IMR-90 (cell line): ENCODE data around the gene ADGRL3. TPM values are rescaled to one million over a fixed set of nuclear protein-coding genes. Genes with fewer than 3 reads are reported as not detected.

Experiments used
- ATAC-seq: fragments of 200-7000 bp; cut with Tn5 transposase; 2 replicates; pipeline ENCODE4 v1.9.1; 2020; ENCODE audit warnings: low read depth, mild to moderate bottlenecking, moderate library complexity
- BruUV-seq: library from RNA; stranded (reverse); fragments of 400-500 nt; replicated peaks from 2 replicates; lab custom pipeline; 2021; lab: Mats Ljungman, UMichigan
- CTCF ChIA-PET: fragments of 300-600 bp; formaldehyde crosslinking; extraction: SDS; loops from one replicate; lab custom pipeline; 2021; ENCODE audit warnings: antibody characterized with exemption; lab: Yijun Ruan, JAX
- POLR2A ChIA-PET: fragments of 300-600 bp; sonication (Branson Sonifier 250); formaldehyde crosslinking; loops from one replicate; lab custom pipeline; 2022; ENCODE audit warnings: antibody characterized with exemption; ENCODE audit not compliant: unreplicated experiment; lab: Charles Lee
- DNase-seq: peaks from one replicate; pipeline ENCODE4 v3.0.0; 2013
- H2AFZ ChIP-seq: replicated peaks from 2 replicates; pipeline ENCODE3; 2013; ENCODE audit warnings: low read length, mild to moderate bottlenecking; ENCODE audit not compliant: poor library complexity
- H2AK5ac ChIP-seq: 2 replicates; pipeline ENCODE4 v1.6.1; 2013; ENCODE audit warnings: low read depth, low read length, inconsistent platforms
- H2AK9ac ChIP-seq: replicated peaks from 2 replicates; pipeline ENCODE3; 2013; ENCODE audit warnings: mild to moderate bottlenecking, low read depth, low read length, moderate library complexity; ENCODE audit not compliant: poor library complexity
- H2BK120ac ChIP-seq: 2 replicates; pipeline ENCODE4 v1.6.1; 2013; ENCODE audit warnings: low read depth, low read length, inconsistent platforms
- H2BK15ac ChIP-seq: 3 replicates; pipeline ENCODE4 v1.6.1; 2013; ENCODE audit warnings: low read depth, low read length, inconsistent platforms
- H2BK20ac ChIP-seq: 2 replicates; pipeline ENCODE4 v1.6.1; 2013; ENCODE audit warnings: low read depth, mild to moderate bottlenecking, inconsistent platforms, low read length, moderate library complexity
- H2BK5ac ChIP-seq: 2 replicates; pipeline ENCODE4 v1.6.1; 2013; ENCODE audit warnings: mild to moderate bottlenecking, low read depth, low read length, inconsistent platforms; ENCODE audit not compliant: poor library complexity, severe bottlenecking
- H3K14ac ChIP-seq: replicated peaks from 2 replicates; pipeline ENCODE4 v1.6.1; 2013; ENCODE audit warnings: low read depth, low read length, inconsistent platforms
- H3K18ac ChIP-seq: 2 replicates; pipeline ENCODE4 v1.6.1; 2013; ENCODE audit warnings: low read depth, low read length, control low read depth
- H3K23ac ChIP-seq: 2 replicates; pipeline ENCODE4 v1.6.1; 2013; ENCODE audit warnings: low read depth, low read length, inconsistent platforms
- H3K27ac ChIP-seq: 2 replicates; pipeline ENCODE4 v1.5.1; 2013; ENCODE audit warnings: mild to moderate bottlenecking, control low read depth, low read length; ENCODE audit not compliant: insufficient read depth
- H3K27me3 ChIP-seq: 2 replicates; pipeline ENCODE4 v1.6.1; 2013; ENCODE audit warnings: low read length; ENCODE audit not compliant: control insufficient read depth, insufficient read depth
- H3K36me3 ChIP-seq: 2 replicates; pipeline ENCODE4 v1.6.1; 2013; ENCODE audit warnings: low read length, mixed read lengths; ENCODE audit not compliant: control insufficient read depth, insufficient read depth
- H3K4ac ChIP-seq: 2 replicates; pipeline ENCODE4 v1.6.1; 2013; ENCODE audit warnings: low read depth, low read length, inconsistent platforms
- H3K4me1 ChIP-seq: 2 replicates; pipeline ENCODE4 v1.6.1; 2013; ENCODE audit warnings: low read length, mixed read lengths; ENCODE audit not compliant: control insufficient read depth, insufficient read depth
- H3K4me2 ChIP-seq: 2 replicates; pipeline ENCODE4 v1.6.1; 2013; ENCODE audit warnings: low read depth, mild to moderate bottlenecking, control low read depth, low read length, moderate library complexity
- H3K4me3 ChIP-seq: 2 replicates; pipeline ENCODE4 v1.5.1; 2013; ENCODE audit warnings: low read depth, mild to moderate bottlenecking, control low read depth, low read length, moderate library complexity; ENCODE audit not compliant: insufficient read depth
- H3K56ac ChIP-seq: 2 replicates; pipeline ENCODE4 v1.6.1; 2013; ENCODE audit warnings: low read length, inconsistent platforms; ENCODE audit not compliant: insufficient read depth; ENCODE audit errors: extremely low read depth
- H3K79me1 ChIP-seq, 2 experiments: 2 replicates each; pipeline ENCODE4 v1.6.1; 2013; ENCODE audit warnings: low read length in 2 of 2, inconsistent platforms in 1 of 2, low read depth in 1 of 2
- H3K9ac ChIP-seq: 2 replicates; pipeline ENCODE4 v1.6.1; 2013; ENCODE audit warnings: low read depth, low read length, control low read depth
- H3K9me1 ChIP-seq: 2 replicates; pipeline ENCODE4 v1.6.1; 2013; ENCODE audit warnings: low read length, inconsistent platforms; ENCODE audit not compliant: insufficient read depth
- H3K9me3 ChIP-seq: 2 replicates; pipeline ENCODE4 v1.6.1; 2013; ENCODE audit warnings: low read length; ENCODE audit not compliant: control insufficient read depth, insufficient read depth
- H4K20me1 ChIP-seq: 2 replicates; pipeline ENCODE4 v1.6.1; 2013; ENCODE audit warnings: low read length, inconsistent platforms; ENCODE audit not compliant: insufficient read depth
- H4K5ac ChIP-seq: 2 replicates; pipeline ENCODE4 v1.6.1; 2013; ENCODE audit warnings: mild to moderate bottlenecking, low read depth, low read length, control low read depth
- H4K8ac ChIP-seq, 2 experiments: 2 replicates each; pipeline ENCODE4 v1.6.1; 2013; ENCODE audit warnings: low read depth in 2 of 2, low read length in 2 of 2, control low read depth in 1 of 2, inconsistent platforms in 1 of 2
- H4K91ac ChIP-seq: 2 replicates; pipeline ENCODE4 v1.6.1; 2013; ENCODE audit warnings: low read depth, low read length, inconsistent platforms; ENCODE audit not compliant: insufficient read depth
- FOS ChIP-seq: fragments of 150-350 bp; IDR thresholded peaks from 2 replicates; pipeline ENCODE4 v1.6.1; 2016; ENCODE audit warnings: low read depth, low read length
- MAFK ChIP-seq: IDR thresholded peaks from 2 replicates; pipeline ENCODE4 v1.6.1; 2012; ENCODE audit warnings: low read depth, low read length, improper control_type of control experiment
- NFE2L2 ChIP-seq: fragments of 150-350 bp; IDR thresholded peaks from 2 replicates; pipeline ENCODE4 v1.6.1; 2016; ENCODE audit warnings: low read depth, mild to moderate bottlenecking, low read length
- RAD21 ChIP-seq: IDR thresholded peaks from 2 replicates; pipeline ENCODE4 v1.6.1; 2012; ENCODE audit warnings: low read length, improper control_type of control experiment
- RFX5 ChIP-seq: IDR thresholded peaks from 2 replicates; pipeline ENCODE4 v1.8.0; 2012; ENCODE audit warnings: low read depth, mild to moderate bottlenecking, low read length, moderate library complexity
- SMC3 ChIP-seq: fragments of 150-350 bp; IDR thresholded peaks from 2 replicates; pipeline ENCODE4 v1.6.1; 2016; ENCODE audit warnings: low read depth, mild to moderate bottlenecking, antibody characterized with exemption, low read length, moderate library complexity
- WGBS, 2 experiments: methylation state at CpG; one replicate each; pipeline versions ENCODE4 v1.1.5 to v1.1.7; 2013; ENCODE audit warnings: missing lambda C conversion rate in 2 of 2; ENCODE audit not compliant: insufficient read length in 1 of 2; ENCODE audit errors: extremely low coverage in 2 of 2; 5-methylcytosine and 5-hydroxymethylcytosine counted together
- dilution Hi-C: fragments of 300-500 bp; cut with HindIII; formaldehyde crosslinking; loops from one replicate; pipeline ENCODE4 v1.14.3; 2018; ENCODE audit warnings: low sequenced_read_pairs; ENCODE audit not compliant: unreplicated experiment
- in situ Hi-C: fragments of 300-500 bp; cut with MboI; formaldehyde crosslinking; loops from 3 replicates; pipeline ENCODE4 v1.14.3; 2019; ENCODE audit warnings: low sequenced_read_pairs, inconsistent platforms, mixed read lengths
- intact Hi-C: fragments of 100-400 bp; cut with micrococcal nuclease; formaldehyde crosslinking; loops from 2 replicates; pipeline ENCODE4 v1.10.0; 2022
- polyA plus RNA-seq, 3 experiments: library from polyadenylated mRNA; depleted of rRNA; stranded (reverse); fragments of >200 nt; gene quantifications; 2 replicates each; pipeline ENCODE4 v1.2.3, GENCODE V29; 2012; ENCODE audit warnings: low replicate concordance in 1 of 3
- total RNA-seq: library from RNA; depleted of rRNA; stranded (reverse); fragments of >200 nt; gene quantifications from 2 replicates; pipeline ENCODE4 v1.2.3, GENCODE V29; 2012
- TF ChIP-seq, protein P1 (sequence below): fragments of 150-350 bp; IDR thresholded peaks from 2 replicates; pipeline ENCODE4 v1.6.1; 2016; ENCODE audit warnings: low read depth, mild to moderate bottlenecking, low read length, moderate library complexity, borderline replicate concordance
- TF ChIP-seq, protein P2 (sequence below): conservative IDR thresholded peaks from 2 replicates; pipeline ENCODE4 v1.5.1; 2012; ENCODE audit warnings: mild to moderate bottlenecking, low read depth, low read length, improper control_type of control experiment
- TF ChIP-seq, protein P3 (sequence below): fragments of 150-350 bp; IDR thresholded peaks from 2 replicates; pipeline ENCODE4 v1.6.1; 2017; ENCODE audit warnings: mild to moderate bottlenecking, antibody characterized with exemption, low read length, low read depth

ADGRL3 gene
- total and polyA plus RNA-seq, 2 of the 4 experiments (the other 2 are of a cell fraction) = 0.46 to 2.5 TPM

DNA sequence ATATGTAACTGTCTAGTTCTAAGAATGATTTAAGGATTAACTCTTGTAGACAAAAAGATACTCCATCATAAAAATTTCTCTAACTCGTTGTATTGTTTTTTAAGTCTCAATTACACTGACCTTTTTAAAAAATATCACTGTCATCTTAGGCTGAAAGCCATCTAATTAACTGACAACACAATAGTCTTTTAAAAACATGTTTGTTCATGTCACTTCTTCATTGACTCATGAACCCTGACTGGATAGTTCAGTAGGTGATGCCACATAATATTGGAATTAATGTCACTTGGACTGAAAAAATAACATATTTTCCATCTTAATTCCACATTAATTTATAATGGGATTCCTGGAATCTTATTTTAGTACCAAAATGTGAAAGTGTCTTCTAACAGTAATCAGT lies 179.3 kb downstream of the ADGRL3 start:
- Histone ChIP-seq H3K4me2 (no peak overlapping the region), H3K23ac (no peak overlapping the region), H4K91ac (no peak overlapping the region), H3K4ac (no peak overlapping the region), H4K20me1 (no peaks in the 10 kb centered on the region), H3K9ac (no peak overlapping the region), H2BK15ac (no peak overlapping the region), H3K36me3 (no peaks in the 10 kb centered on the region), H2BK20ac (no peak overlapping the region), H2BK5ac (no peak overlapping the region), H4K8ac (no peak overlapping the region), H3K79me1 (no peaks in the 10 kb centered on the region), H3K14ac (no peak overlapping the region), H3K27ac (no peak overlapping the region), H3K27me3 (no peaks in the 10 kb centered on the region), H2AFZ (no peak overlapping the region), H3K9me3 (no peaks in the 10 kb centered on the region), H2AK9ac (no peak overlapping the region), H2BK120ac (no peak overlapping the region), H3K9me1 (no peaks in the 10 kb centered on the region), H4K5ac (no peak overlapping the region), H3K4me1 (no peaks in the 10 kb centered on the region), H3K4me3 (no peak overlapping the region), H2AK5ac (no peak overlapping the region), H3K18ac (no peak overlapping the region), H3K56ac (no peak overlapping the region)
- dilution Hi-C loops = no loop called here
- DNase-seq (no peak), ATAC-seq (no peak)
- in situ Hi-C loops = no loop called here
- BruUV-seq = no TSS peak
- WGBS, 2 experiments = no CpG with 5 or more reads among the region's 1 CpG
- ChIA-PET POLR2A (no interaction called here), CTCF (no interaction called here)
- intact Hi-C loops = no loop called here
- TF ChIP-seq FOS = no peak
- TF ChIP-seq RAD21 = no peak
- no peak for TF ChIP-seq NFE2L2
- TF ChIP-seq, protein P1, sequence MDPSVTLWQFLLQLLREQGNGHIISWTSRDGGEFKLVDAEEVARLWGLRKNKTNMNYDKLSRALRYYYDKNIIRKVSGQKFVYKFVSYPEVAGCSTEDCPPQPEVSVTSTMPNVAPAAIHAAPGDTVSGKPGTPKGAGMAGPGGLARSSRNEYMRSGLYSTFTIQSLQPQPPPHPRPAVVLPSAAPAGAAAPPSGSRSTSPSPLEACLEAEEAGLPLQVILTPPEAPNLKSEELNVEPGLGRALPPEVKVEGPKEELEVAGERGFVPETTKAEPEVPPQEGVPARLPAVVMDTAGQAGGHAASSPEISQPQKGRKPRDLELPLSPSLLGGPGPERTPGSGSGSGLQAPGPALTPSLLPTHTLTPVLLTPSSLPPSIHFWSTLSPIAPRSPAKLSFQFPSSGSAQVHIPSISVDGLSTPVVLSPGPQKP = no peak
- TF ChIP-seq, protein P2, sequence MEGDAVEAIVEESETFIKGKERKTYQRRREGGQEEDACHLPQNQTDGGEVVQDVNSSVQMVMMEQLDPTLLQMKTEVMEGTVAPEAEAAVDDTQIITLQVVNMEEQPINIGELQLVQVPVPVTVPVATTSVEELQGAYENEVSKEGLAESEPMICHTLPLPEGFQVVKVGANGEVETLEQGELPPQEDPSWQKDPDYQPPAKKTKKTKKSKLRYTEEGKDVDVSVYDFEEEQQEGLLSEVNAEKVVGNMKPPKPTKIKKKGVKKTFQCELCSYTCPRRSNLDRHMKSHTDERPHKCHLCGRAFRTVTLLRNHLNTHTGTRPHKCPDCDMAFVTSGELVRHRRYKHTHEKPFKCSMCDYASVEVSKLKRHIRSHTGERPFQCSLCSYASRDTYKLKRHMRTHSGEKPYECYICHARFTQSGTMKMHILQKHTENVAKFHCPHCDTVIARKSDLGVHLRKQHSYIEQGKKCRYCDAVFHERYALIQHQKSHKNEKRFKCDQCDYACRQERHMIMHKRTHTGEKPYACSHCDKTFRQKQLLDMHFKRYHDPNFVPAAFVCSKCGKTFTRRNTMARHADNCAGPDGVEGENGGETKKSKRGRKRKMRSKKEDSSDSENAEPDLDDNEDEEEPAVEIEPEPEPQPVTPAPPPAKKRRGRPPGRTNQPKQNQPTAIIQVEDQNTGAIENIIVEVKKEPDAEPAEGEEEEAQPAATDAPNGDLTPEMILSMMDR = no peak
- no peak for TF ChIP-seq MAFK
- TF ChIP-seq RFX5 = no peak
- TF ChIP-seq, protein P3, sequence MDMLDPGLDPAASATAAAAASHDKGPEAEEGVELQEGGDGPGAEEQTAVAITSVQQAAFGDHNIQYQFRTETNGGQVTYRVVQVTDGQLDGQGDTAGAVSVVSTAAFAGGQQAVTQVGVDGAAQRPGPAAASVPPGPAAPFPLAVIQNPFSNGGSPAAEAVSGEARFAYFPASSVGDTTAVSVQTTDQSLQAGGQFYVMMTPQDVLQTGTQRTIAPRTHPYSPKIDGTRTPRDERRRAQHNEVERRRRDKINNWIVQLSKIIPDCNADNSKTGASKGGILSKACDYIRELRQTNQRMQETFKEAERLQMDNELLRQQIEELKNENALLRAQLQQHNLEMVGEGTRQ = no peak
- no peak for TF ChIP-seq SMC3
